NCI-H345 treated with DMSO at 0.1 percent for 48 hours (cell line): ENCODE results near the gene SNW1.
"Not testable (repeated sequence)": the region's sequence is repeated elsewhere in the genome, so short reads cannot be mapped to it uniquely, and the experiment has no call there.

Source experiments
- DNase-seq: peaks from one replicate; lab custom pipeline; 2025; ENCODE audit not compliant: unreplicated experiment; lab: John Stamatoyannopoulos, UW

The SNW1 gene

DNA sequence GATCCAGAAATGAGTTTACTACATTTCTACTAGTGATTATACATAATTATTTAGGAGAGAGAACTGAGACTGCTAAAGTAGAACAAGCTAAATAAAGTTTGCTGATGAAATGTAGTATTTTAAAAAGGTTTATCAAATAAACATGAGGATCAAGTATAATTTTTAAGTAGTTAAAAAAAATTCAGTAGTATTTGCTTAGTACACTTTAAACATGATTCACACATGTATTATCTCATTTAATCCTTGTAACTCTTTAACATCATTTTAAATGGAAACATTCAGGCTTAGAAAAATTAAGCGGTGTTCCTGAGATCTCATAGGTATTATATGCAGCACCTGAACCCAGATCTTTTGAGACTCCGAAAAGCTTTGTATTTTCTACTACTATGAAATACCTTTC lies 8.7 kb downstream of the SNW1 start:
- DNase-seq, result no peak

DNA sequence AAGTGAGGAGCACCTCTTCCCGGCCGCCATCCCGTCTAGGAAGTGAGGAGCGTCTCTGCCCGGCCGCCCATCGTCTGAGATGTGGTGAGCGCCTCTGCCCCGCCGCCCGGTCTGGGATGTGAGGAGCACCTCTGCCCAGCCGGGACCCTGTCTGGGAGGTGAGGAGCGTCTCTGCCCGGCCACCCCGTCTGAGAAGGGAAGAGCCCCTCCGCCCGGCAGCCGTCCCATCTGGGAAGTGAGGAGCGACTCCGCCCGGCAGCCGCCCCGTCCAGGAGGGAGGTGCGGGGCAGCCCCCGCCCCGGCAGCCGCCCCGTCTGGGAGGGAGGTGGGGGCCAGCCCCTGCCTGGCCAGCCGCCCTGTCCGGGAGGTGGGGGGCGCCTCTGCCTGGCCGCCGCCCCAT lies 13.5 kb downstream of the SNW1 start:
- not testable (repeated sequence) for DNase-seq

DNA sequence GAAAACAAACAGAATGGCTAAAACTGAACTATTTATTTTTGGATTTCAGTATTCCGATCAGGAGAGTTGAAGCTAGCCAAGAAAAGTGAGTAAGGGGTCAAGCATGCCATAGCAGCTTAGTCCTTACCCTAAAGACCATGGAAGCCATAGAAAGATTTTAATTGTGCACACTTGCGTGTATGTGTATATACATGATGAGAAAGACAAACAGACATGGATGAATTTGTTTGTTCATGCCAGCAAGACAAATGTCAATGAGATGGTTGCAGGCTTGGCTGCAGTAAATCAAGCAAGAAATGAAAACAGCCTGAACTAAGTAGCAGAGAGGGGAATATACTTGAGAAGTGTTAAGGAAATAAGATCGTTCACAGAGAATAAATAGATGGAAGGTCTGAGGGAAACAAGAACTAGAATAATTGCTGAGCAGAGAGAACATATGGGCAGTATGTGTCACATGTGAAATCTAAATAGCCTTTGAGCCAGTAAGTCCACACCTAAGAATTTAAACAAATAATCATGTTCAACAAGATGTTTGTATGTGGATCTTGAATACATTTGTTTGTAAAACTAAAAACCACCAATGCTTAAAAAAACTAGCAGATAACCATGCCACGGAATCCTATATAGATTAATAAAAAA lies 14.8 kb downstream of the SNW1 start:
- no peak for DNase-seq

DNA sequence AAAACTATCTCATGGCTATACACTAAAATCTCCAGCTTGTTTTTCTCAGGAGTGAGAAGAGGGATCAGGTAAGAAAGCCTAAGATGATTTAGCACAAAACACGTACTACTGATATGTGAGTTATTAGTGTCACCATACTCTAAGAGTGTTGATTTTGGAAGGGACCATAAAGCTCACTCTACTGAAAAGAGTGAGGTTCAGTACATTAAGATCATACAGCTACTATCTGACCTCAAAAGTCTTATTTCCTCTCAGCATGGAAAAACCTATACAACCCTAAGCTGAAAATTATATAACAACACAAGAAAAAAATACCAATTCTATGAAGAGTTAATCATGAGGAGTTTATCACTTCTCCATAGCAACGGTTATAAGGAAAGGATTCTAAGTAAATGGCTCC lies 19.5 kb downstream of the SNW1 start:
- DNase-seq, result no peak

DNA sequence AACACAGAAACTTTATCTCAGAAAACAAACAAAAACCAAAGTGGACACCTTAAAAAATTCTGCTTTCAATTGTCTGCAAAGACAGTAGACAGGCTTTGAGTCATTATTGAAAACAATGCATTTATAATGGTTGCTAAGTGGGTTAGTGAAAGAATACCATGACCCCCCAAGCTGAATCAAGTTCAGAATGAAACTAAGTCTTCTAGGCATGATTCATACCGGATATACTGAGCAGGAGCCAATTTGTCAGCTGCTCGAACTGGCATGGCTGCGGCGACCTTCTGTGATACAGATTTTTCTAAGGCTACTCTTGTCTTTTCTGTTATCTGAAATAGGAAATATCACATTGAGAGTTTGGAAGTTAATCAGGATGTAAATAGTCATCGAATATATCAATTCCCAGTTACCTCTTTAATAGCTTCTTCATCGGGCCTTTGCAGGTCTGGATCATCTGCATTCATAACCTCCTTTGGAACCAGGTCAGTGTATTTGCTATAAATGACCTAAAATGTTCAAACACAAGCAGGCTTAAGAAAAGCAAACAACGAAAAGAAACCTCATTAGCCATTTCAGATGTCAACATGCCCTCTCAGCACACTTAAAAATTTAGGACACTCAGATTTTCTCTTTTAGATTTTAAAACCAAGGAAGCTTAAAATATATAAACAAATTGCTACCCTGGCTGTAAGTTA lies 22.3 kb downstream of the SNW1 start:
- DNase-seq, result no peak

- no peak for DNase-seq
Measured at GRCh38 chr14:77730976-77731497, 29.9 kb downstream of the SNW1 start.

DNA sequence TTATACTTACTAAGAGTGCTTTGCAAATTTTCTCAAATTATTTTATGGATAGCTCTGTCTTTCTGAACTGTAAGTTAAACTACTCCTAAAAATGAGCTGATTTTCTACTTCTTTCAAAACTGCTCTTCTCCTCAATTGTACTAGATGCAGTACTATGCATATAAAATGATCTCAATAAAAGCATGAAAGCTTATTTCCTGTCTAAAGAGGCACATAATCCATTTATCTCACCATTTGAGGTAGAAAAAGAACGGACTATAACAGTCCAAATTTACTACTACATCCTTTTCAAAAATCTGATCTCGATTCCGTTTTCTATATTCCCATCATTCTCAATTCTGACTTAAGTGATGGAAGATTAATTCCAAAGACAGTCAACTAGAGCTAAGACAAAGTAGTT lies 38.7 kb downstream of the SNW1 start:
- DNase-seq, result no peak

GRCh38 chr14:77721437-77721836 lies 39.5 kb downstream of the SNW1 start:
- no peak for DNase-seq

DNA sequence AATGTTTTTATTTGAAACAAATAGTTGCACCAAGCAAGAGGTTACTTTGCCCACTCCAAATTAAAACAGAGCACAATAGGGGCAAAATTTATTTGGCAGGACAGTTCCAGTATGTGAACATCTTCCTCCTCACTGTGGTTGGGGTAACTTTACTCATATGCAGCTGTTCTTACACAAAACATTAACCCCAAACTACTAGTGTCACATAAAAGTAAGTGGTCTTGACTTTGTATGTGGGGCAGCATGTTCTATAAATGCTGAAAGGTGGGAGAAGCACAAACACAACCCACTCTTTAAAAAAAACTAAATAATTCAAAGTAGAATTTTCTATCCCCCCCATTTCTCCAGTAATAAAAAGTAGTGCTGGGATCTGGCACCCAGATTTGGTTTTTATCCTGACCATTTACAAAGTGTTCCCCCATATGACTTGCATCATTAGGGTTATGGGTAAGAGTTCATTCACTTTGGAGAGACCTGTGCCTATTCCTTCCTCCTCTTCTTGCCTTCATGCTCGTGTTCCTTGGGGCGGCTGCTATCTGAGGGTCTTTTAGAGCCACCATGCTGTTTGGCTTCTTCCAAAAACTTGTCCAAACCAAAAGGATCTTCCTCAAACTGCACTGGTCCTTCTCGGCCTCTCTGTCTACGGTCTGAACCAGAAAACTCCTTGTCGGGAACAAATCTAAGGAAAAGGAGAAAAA lies 43.2 kb downstream of the SNW1 start:
- DNase-seq, result no peak

GRCh38 chr14:77714926-77715325 lies 46.0 kb downstream of the SNW1 start:
- DNase-seq, result no peak

- no peak for DNase-seq
Measured at GRCh38 chr14:77710364-77710763, 50.6 kb downstream of the SNW1 start.

GRCh38 chr14:77709412-77709811 lies 51.5 kb downstream of the SNW1 start:
- no peak for DNase-seq

DNA sequence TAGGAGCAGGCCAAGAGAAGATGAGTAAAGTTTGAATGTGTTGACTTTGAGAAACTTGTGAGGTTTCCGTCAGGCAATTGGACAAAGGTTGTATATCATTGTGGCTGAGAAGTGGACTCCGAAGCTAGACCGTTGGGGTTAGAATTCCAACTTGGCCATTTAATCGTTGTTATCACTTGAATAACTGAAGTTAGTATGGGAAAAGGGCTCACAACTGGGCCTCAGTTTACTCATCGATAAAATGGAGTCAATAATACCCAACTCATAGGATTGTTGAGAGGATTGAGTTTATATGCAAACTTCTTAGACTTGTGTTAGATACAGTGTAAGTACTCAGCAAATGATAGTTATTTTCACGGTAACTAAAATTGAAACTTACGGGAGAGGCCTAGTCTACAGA lies 52.2 kb downstream of the SNW1 start:
- DNase-seq, result no peak

DNA sequence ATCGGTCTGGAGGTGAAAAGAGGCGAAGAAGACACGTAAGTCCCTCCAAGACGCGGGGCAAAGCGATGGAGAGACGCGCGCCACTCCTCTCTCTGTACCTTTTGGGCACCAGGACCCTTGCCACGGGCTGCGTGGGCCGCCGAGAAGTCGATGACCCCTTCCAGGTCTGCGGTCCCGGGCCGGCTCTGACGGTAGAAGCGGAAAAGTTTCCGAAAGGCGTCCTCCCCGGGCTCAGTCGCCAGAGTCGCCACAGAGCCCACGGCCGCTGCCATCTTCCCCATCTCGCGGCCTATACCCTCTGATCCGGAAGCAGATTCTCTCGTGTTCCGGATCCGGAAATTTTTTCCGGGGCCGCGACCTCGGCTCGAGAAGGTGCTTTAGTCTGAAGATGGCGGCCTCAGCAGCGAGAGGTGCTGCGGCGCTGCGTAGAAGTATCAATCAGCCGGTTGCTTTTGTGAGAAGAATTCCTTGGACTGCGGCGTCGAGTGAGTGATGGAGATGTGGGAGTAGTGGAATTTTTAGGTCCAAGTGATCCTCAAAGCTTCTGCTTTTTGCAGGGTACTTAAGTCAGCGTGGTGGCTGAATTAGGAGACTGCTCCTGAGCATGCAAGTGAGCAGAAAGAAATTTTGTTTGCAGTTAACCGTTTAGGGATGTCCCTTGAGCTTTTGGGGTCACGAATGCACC lies 53.1 kb downstream of the SNW1 start, which contains the start of the genes ALKBH1 and SLIRP:
TSS of gene ALKBH1 (minus strand) at position 300 of the 685 bp plus-strand sequence. CDS start at position 281, 19 bp downstream.
TSS of gene SLIRP (plus strand) at position 380 of the 685 bp plus-strand sequence. CDS start at position 389, 9 bp downstream.
- peak; percentile 89 for DNase-seq

DNA sequence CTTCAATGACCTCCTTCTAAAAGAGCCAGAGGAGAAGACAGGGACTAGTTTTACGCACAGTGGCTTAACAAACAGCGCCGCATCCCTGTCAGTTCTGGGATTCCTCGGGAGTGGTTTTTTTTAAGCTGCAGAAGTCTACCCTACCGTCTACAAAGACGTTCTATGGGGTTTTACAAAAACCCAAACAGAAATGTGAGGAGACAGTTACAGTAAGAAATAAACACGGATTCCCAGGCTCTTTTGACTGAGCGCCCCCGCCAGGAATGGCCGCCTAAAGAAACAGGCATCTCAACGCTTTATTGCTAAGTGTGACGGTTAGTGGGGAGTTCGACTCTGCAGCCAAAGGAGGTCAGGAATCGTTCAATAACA lies 53.6 kb downstream of the SNW1 start:
- DNase-seq, result peak; percentile 6

- no peak for DNase-seq
Measured at GRCh38 chr14:77691259-77691658, 69.7 kb downstream of the SNW1 start.

- no peak for DNase-seq
Measured at GRCh38 chr14:77682158-77682553, 78.8 kb downstream of the SNW1 start.

DNA sequence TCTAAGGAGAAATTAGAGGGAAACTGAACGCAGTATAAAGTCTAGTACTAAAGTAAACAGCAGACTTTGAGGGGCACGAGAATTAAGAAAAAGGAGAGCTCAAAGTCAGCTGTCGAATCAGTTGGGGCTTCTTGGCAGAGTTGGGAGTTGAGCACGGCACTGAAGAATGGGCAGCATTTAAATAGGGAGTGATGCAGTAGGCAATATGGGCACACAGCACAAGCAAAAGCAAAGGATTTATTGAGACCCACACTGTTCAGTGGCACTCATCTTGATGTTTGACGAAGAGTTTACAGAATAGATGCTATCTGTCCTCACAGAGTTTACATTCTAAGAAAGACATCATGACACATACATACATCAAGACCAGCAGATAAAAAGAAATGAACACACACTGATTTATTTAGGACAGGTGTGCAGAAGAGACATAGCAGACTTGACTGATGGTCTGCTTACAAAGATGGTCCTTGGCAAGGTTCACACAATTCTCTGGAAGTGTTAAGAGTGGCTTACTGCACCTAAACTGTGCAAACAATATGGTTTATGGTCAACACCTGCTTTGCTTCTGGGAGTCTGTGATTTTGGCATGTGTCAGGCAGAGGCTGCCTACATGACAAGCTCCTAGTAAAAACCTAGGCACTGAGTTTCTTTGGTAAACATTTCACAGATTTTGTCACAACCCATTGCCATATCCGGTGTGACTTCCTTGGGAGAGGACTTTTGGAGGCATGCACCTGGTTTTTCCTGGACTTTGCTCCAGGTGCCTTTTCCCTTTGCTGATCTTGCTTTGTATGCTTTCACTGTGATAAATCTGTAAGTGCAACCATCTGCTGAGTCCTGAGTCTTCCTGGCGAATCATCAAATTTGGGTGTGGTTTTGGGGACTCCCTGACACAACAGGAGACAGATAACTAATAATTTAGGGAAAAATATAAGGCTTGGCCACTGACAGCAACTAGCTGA lies 79.5 kb downstream of the SNW1 start:
- DNase-seq, result peak; percentile 25

GRCh38 chr14:77674931-77675330 lies 86.0 kb downstream of the SNW1 start:
- no peak for DNase-seq

DNA sequence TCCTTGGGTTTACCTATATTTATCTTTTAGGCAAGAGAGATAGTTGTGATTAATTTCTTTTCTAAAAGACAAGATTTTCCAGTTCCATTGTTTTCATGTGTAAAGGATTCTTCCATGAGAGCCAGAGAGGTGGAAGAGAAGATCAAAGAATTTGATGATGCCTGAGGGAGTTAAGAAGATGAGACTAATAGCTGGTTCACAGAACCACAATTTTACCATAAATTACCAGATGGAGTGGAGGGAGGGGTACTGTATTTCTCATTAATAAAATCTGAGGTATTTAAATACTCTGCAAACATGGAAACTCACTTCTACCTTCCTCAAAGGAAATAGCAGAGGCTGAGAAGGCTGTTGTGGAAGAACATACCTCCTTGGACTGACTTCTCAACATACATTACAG lies 87.8 kb downstream of the SNW1 start:
- DNase-seq, result no peak
